Endodermal cell (in vitro differentiated cells): ENCODE results near the gene PARP8. TPM values are rescaled to one million over a fixed set of nuclear protein-coding genes. Genes with fewer than 3 reads are reported as not detected.
"Not testable (repeated sequence)": the region's sequence is repeated elsewhere in the genome, so short reads cannot be mapped to it uniquely, and the experiment has no call there.

Experiments
- DNase-seq: peaks from one replicate; pipeline ENCODE4 v3.0.0-alpha.2; 2017
- H3K27ac ChIP-seq: 2 replicates; pipeline ENCODE4 v1.5.1; 2013; ENCODE audit warnings: mild to moderate bottlenecking, low read depth, low read length, moderate library complexity
- H3K27me3 ChIP-seq: 2 replicates; pipeline ENCODE4 v1.6.1; 2013; ENCODE audit warnings: mild to moderate bottlenecking, low read length, moderate library complexity; ENCODE audit not compliant: insufficient read depth, control insufficient read depth, poor library complexity, severe bottlenecking
- H3K36me3 ChIP-seq: 2 replicates; pipeline ENCODE4 v1.7.0; 2013; ENCODE audit warnings: mild to moderate bottlenecking, low read length, moderate library complexity; ENCODE audit not compliant: control insufficient read depth, insufficient read depth
- H3K4me1 ChIP-seq: one replicate; pipeline ENCODE4 v1.7.0; 2013; ENCODE audit warnings: low read length; ENCODE audit not compliant: control insufficient read depth, insufficient read depth
- H3K4me3 ChIP-seq: 2 replicates; pipeline ENCODE4 v1.5.1; 2013; ENCODE audit warnings: mild to moderate bottlenecking, low read length, moderate library complexity
- H3K9ac ChIP-seq: 2 replicates; pipeline ENCODE4 v1.6.1; 2013; ENCODE audit warnings: mild to moderate bottlenecking, low read length, moderate library complexity; ENCODE audit not compliant: poor library complexity, severe bottlenecking; ENCODE audit errors: extremely low read depth
- H3K9me3 ChIP-seq: 2 replicates; pipeline ENCODE4 v1.6.1; 2013; ENCODE audit warnings: mild to moderate bottlenecking, low read length, moderate library complexity; ENCODE audit not compliant: control insufficient read depth
- H3K27ac Mint-ChIP-seq: 2 replicates; pipeline ENCODE4 v1.8.0; 2020; ENCODE audit warnings: mixed read lengths
- H3K27me3 Mint-ChIP-seq: 2 replicates; pipeline ENCODE4 v1.8.0; 2021; ENCODE audit warnings: mild to moderate bottlenecking, mixed read lengths; ENCODE audit not compliant: insufficient read depth
- H3K36me3 Mint-ChIP-seq: 2 replicates; pipeline ENCODE4 v1.8.0; 2020; ENCODE audit warnings: low read depth, mixed read lengths
- H3K4me1 Mint-ChIP-seq: 2 replicates; pipeline ENCODE4 v1.8.0; 2020; ENCODE audit warnings: mixed read lengths
- H3K4me3 Mint-ChIP-seq: 2 replicates; pipeline ENCODE4 v1.8.0; 2020; ENCODE audit warnings: mild to moderate bottlenecking, moderate library complexity, mixed read lengths
- H3K9me3 Mint-ChIP-seq: 2 replicates; pipeline ENCODE4 v1.8.0; 2020; ENCODE audit warnings: mild to moderate bottlenecking, mixed read lengths
- CTCF ChIP-seq: fragments of 200-600 bp; sonication (generic); conservative IDR thresholded peaks from 2 replicates; pipeline ENCODE4 v1.5.0; 2021; ENCODE audit warnings: antibody characterized with exemption, mild to moderate bottlenecking
- WGBS, 2 experiments: methylation state at CpG; one replicate each; pipeline versions ENCODE4 v1.1.5 to v1.1.7; 2013; ENCODE audit warnings: missing lambda C conversion rate in 2 of 2, mixed read lengths in 1 of 2; ENCODE audit not compliant: insufficient coverage in 1 of 2, insufficient read length in 1 of 2; 5-methylcytosine and 5-hydroxymethylcytosine counted together
- total RNA-seq, 2 donors: library from RNA; stranded (reverse); fragmentation: NEBNext Ultra II Directional in 1 of 2; extraction: Animal tissue kit (Norgen Biotek cat#: 25700) in 1 of 2; gene quantifications; 2 replicates in 1 of 2; 3 replicates in 1 of 2; pipeline ENCODE4 v1.2.1, GENCODE V29; 2021

PARP8 gene
- total RNA-seq, 2 donors from 2014 or later, result 18.7 to 19.4 TPM

- no peak overlapping the region for H3K27ac Mint-ChIP-seq
- Histone ChIP-seq H3K27me3 (no peaks in the 10 kb centered on the region), H3K4me3 (no peak overlapping the region), H3K27ac (no peak overlapping the region), H3K9ac (no peak overlapping the region), H3K36me3 (no peaks in the 10 kb centered on the region), H3K4me1 (peaks cover 4% of the 10 kb centered on the region), H3K9me3 (no peaks in the 10 kb centered on the region)
- peaks cover 18% of the 10 kb centered on the region for H3K4me1 Mint-ChIP-seq
- peaks cover 2% of the 10 kb centered on the region for H3K36me3 Mint-ChIP-seq
- no peak for TF ChIP-seq CTCF
- no peaks in the 10 kb centered on the region for H3K9me3 Mint-ChIP-seq
- no peak overlapping the region for H3K4me3 Mint-ChIP-seq
- no peaks in the 10 kb centered on the region for H3K27me3 Mint-ChIP-seq
- no peak for DNase-seq
Measured at GRCh38 chr5:50694027-50694590, 27.7 kb downstream of the PARP8 start.

GRCh38 chr5:50694626-50695025 lies 28.2 kb downstream of the PARP8 start:
- H3K9ac ChIP-seq, H3K4me3 ChIP-seq, H3K9me3 ChIP-seq, H3K36me3 ChIP-seq, H3K27ac ChIP-seq, H3K27me3 Mint-ChIP-seq, H3K27me3 ChIP-seq, DNase-seq, H3K4me3 Mint-ChIP-seq, H3K27ac Mint-ChIP-seq, H3K4me1 ChIP-seq, H3K36me3 Mint-ChIP-seq, H3K9me3 Mint-ChIP-seq: not testable (repeated sequence)
- peaks cover 24% of the 10 kb centered on the region for H3K4me1 Mint-ChIP-seq
- WGBS, 2 experiments, result 94 to 100% methylated on average over 1 to 4 of the region's 4 CpGs

GRCh38 chr5:50697739-50698138 lies 31.3 kb downstream of the PARP8 start:
- Mint-ChIP-seq H3K36me3 (no peaks in the 10 kb centered on the region), H3K9me3 (no peaks in the 10 kb centered on the region), H3K4me1 (peaks cover 37% of the 10 kb centered on the region), H3K27ac (no peak overlapping the region), H3K4me3 (no peak overlapping the region), H3K27me3 (no peaks in the 10 kb centered on the region)
- Histone ChIP-seq H3K27me3 (no peaks in the 10 kb centered on the region), H3K4me1 (peaks cover 4% of the 10 kb centered on the region), H3K27ac (no peak overlapping the region), H3K9ac (no peak overlapping the region), H3K9me3 (no peaks in the 10 kb centered on the region), H3K36me3 (no peaks in the 10 kb centered on the region), H3K4me3 (no peak overlapping the region)
- no peak for TF ChIP-seq CTCF
- no CpG with 5 or more reads among the region's 1 CpG for WGBS, 2 experiments
- no peak for DNase-seq

- Histone ChIP-seq H3K4me1 (no peaks in the 10 kb centered on the region), H3K9ac (no peak overlapping the region), H3K27me3 (no peaks in the 10 kb centered on the region), H3K4me3 (no peak overlapping the region), H3K27ac (no peak overlapping the region), H3K36me3 (no peaks in the 10 kb centered on the region), H3K9me3 (no peaks in the 10 kb centered on the region)
- no peaks in the 10 kb centered on the region for H3K27me3 Mint-ChIP-seq
- no peak overlapping the region for H3K4me3 Mint-ChIP-seq
- H3K27ac Mint-ChIP-seq, result no peak overlapping the region
- 98 to 100% methylated on average over 1 to 2 of the region's 2 CpGs for WGBS, 2 experiments
- H3K9me3 Mint-ChIP-seq, result no peaks in the 10 kb centered on the region
- H3K4me1 Mint-ChIP-seq, result peaks cover 33% of the 10 kb centered on the region
- no peak for TF ChIP-seq CTCF
- H3K36me3 Mint-ChIP-seq, result no peaks in the 10 kb centered on the region
- no peak for DNase-seq
Measured at GRCh38 chr5:50699737-50700136, 33.3 kb downstream of the PARP8 start.
